ENCODE results near the gene NAA30.
"Not testable (repeated sequence)": the region's sequence is repeated elsewhere in the genome, so short reads cannot be mapped to it uniquely, and the experiment has no call there.

The NAA30 gene
- long read RNA-seq, partial matches to known transcripts, result 4 of 7 reads
- long read RNA-seq, other reads (novel, unspliced or antisense), result 1 of 7 reads

DNA sequence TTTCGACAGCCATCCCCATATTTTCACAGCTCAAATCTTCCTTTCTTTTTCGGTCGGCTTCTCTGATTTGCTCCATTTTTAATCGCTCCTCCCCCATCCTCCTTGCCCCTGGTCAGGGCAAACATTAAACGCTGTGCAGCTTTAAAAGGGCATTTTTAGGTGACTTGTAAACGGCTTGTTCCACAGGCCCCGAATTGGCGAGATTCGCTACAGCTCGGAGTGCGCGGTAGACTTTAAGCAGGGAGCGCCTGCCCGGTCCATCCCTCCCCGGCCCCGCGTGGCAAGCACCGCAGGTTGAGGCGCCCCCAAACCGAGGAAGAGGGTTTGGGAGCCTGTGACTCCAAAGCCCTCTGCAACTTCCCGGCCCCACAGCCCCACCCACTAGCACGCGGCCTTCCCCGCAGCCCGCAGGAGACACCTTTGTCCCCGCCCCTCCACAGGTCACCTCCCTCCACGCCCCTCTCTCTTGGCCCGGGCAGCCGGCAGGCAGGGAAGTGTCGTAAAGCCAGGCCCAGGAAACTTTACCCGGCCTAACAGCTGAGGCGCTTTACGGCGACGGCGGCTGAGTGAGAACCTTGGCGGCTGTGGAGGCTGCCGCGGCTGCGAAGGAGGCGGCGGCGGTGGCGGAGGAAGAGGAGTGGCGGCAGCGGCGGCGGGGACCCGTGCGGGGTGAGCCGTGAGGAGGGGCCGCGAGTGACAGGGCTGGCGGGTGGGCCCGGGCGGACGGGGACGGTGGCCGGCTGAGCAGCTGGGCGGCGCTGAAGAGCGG is at the start of gene NAA30:
NAA30 (plus strand) TSS at position 550 of the 769 bp plus-strand sequence. CDS start 372 bp downstream, outside the sequence.
- DNase-seq (ENCODE audit: low read depth in 1 of 2, low spot score in 1 of 2), result peak; percentile 95 to 97
- Histone ChIP-seq H3K27ac (replicated peaks) (peak within 1 kb of the TSS; percentile 84), H3K27me3 (ENCODE audit: insufficient read depth, poor library complexity, severe bottlenecking) (no peaks in the 10 kb centered on the region), H3K4me3 (replicated peaks; ENCODE audit: insufficient read depth, low read length) (peak within 1 kb of the TSS; percentile 87)
- no peak for TF ChIP-seq GABPA (IDR thresholded peaks at IDR 0.05; ENCODE audit: low read depth)
- TF ChIP-seq SPI1 (IDR thresholded peaks at IDR 0.05; ENCODE audit: borderline replicate concordance, low read depth), result peak; percentile 50; the same call in 1 of the 2 replicates
- peak; percentile 60; the same call in 1 of the 2 replicates for TF ChIP-seq POLR2AphosphoS5 (IDR thresholded peaks at IDR 0.05; ENCODE audit: low read depth)
- TF ChIP-seq, protein P1, sequence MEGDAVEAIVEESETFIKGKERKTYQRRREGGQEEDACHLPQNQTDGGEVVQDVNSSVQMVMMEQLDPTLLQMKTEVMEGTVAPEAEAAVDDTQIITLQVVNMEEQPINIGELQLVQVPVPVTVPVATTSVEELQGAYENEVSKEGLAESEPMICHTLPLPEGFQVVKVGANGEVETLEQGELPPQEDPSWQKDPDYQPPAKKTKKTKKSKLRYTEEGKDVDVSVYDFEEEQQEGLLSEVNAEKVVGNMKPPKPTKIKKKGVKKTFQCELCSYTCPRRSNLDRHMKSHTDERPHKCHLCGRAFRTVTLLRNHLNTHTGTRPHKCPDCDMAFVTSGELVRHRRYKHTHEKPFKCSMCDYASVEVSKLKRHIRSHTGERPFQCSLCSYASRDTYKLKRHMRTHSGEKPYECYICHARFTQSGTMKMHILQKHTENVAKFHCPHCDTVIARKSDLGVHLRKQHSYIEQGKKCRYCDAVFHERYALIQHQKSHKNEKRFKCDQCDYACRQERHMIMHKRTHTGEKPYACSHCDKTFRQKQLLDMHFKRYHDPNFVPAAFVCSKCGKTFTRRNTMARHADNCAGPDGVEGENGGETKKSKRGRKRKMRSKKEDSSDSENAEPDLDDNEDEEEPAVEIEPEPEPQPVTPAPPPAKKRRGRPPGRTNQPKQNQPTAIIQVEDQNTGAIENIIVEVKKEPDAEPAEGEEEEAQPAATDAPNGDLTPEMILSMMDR (IDR thresholded peaks at IDR 0.05; ENCODE audit: insufficient read depth, low read length), result no peak
- TF ChIP-seq, protein P2, sequence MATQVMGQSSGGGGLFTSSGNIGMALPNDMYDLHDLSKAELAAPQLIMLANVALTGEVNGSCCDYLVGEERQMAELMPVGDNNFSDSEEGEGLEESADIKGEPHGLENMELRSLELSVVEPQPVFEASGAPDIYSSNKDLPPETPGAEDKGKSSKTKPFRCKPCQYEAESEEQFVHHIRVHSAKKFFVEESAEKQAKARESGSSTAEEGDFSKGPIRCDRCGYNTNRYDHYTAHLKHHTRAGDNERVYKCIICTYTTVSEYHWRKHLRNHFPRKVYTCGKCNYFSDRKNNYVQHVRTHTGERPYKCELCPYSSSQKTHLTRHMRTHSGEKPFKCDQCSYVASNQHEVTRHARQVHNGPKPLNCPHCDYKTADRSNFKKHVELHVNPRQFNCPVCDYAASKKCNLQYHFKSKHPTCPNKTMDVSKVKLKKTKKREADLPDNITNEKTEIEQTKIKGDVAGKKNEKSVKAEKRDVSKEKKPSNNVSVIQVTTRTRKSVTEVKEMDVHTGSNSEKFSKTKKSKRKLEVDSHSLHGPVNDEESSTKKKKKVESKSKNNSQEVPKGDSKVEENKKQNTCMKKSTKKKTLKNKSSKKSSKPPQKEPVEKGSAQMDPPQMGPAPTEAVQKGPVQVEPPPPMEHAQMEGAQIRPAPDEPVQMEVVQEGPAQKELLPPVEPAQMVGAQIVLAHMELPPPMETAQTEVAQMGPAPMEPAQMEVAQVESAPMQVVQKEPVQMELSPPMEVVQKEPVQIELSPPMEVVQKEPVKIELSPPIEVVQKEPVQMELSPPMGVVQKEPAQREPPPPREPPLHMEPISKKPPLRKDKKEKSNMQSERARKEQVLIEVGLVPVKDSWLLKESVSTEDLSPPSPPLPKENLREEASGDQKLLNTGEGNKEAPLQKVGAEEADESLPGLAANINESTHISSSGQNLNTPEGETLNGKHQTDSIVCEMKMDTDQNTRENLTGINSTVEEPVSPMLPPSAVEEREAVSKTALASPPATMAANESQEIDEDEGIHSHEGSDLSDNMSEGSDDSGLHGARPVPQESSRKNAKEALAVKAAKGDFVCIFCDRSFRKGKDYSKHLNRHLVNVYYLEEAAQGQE (IDR thresholded peaks at IDR 0.05; ENCODE audit: insufficient replicate concordance, low read depth), result no peak

DNA sequence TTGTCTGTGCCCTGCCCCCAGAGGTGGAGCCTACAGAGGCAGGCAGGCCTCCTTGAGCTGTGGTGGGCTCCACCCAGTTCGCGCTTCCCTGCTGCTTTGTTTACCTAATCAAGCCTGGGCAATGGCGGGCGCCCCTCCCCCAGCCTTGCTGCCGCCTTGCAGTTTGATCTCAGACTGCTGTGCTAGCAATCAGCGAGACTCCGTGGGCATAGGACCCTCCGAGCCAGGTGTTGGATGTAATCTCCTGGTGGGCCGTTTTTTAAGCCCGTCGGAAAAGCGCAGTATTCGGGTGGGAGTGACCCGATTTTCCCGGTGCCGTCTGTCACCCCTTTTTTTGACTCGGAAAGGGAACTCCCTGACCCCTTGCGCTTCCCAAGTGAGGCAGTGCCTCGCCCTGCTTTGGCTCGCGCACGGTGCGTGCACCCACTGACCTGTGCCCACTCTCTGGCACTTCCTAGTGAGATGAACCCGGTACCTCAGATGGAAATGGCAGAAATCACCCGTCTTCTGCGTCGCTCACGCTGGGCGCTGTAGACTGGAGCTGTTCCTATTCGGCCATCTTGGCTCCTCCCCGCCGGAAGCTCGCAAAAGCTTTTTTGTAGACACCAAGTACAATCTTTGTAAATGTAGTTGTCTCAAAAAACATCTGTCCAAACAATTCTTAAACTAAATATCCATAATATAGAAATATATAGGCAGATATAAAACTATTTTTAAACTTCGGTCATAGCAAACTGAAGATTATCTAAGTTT is 46.7 kb upstream of the NAA30 start:
- DNase-seq (ENCODE audit: low read depth in 1 of 2, low spot score in 1 of 2); H3K27me3 ChIP-seq (ENCODE audit: insufficient read depth, poor library complexity, severe bottlenecking); H3K4me3 ChIP-seq (replicated peaks; ENCODE audit: insufficient read depth, low read length); H3K27ac ChIP-seq (replicated peaks): not testable (repeated sequence)

DNA sequence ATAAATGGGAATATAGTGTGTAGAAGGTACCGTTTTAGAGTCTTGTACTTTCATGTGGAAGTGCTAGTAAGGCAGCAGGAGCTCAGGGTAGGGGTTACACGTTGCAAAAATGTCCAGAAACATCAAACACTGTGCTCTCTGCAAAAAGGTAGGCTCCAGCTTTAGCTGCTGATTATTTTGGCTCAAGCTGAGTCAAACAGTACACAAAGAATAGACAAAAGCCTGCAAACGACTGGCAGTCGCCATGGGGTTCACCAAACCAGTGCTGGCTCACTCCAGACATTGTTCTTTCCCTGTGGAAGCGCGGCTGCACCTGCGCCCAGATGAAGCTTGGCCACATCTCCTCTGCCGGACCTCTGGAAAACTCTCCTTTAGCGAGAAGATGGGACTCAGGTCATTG is 45.3 kb upstream of the NAA30 start:
- no peak overlapping the region for H3K27ac ChIP-seq (replicated peaks)
- H3K4me3 ChIP-seq (replicated peaks; ENCODE audit: insufficient read depth, low read length), result no peak overlapping the region
- no peaks in the 10 kb centered on the region for H3K27me3 ChIP-seq (ENCODE audit: insufficient read depth, poor library complexity, severe bottlenecking)
- TF ChIP-seq SPI1 (IDR thresholded peaks at IDR 0.05; ENCODE audit: borderline replicate concordance, low read depth) (no peak), GABPA (IDR thresholded peaks at IDR 0.05; ENCODE audit: low read depth) (no peak), POLR2AphosphoS5 (IDR thresholded peaks at IDR 0.05; ENCODE audit: low read depth) (no peak)
- TF ChIP-seq, protein P2 (IDR thresholded peaks at IDR 0.05; ENCODE audit: insufficient replicate concordance, low read depth), result no peak
- TF ChIP-seq, protein P1 (IDR thresholded peaks at IDR 0.05; ENCODE audit: insufficient read depth, low read length), result no peak
- no peak for DNase-seq (ENCODE audit: low read depth in 1 of 2, low spot score in 1 of 2)

DNA sequence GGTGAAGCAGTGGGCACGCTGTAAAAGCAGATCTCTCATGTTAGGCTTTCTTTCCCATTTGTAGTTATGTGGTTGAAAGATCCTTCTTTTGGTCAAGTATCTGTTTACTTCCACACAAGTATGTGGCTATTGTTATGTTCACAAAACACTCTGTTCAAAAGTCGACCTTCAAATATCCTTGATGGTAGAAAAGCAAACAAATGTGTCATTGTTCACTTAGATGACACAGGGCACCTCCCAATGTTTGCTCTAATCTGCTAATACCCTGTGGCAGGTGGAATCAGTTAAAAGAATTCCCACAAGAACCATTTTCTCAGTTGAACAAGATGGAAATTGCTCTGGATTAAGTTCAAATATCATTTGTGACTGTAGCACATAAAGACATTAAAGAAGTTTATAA is 43.6 kb upstream of the NAA30 start:
- no peak for DNase-seq (ENCODE audit: low read depth in 1 of 2, low spot score in 1 of 2)
- Histone ChIP-seq H3K27me3 (ENCODE audit: insufficient read depth, poor library complexity, severe bottlenecking) (no peaks in the 10 kb centered on the region), H3K27ac (replicated peaks) (no peak overlapping the region), H3K4me3 (replicated peaks; ENCODE audit: insufficient read depth, low read length) (no peak overlapping the region)
- TF ChIP-seq SPI1 (IDR thresholded peaks at IDR 0.05; ENCODE audit: borderline replicate concordance, low read depth), result no peak
- no peak for TF ChIP-seq POLR2AphosphoS5 (IDR thresholded peaks at IDR 0.05; ENCODE audit: low read depth)
- TF ChIP-seq, protein P2 (IDR thresholded peaks at IDR 0.05; ENCODE audit: insufficient replicate concordance, low read depth), result no peak
- TF ChIP-seq, protein P1 (IDR thresholded peaks at IDR 0.05; ENCODE audit: insufficient read depth, low read length), result no peak
- no peak for TF ChIP-seq GABPA (IDR thresholded peaks at IDR 0.05; ENCODE audit: low read depth)
